GM12891 (cell line): ENCODE data around the gene PALD1.

Experiments used
- DNase-seq: peaks from one replicate; pipeline ENCODE4 v3.0.0; 2011; ENCODE audit warnings: low spot score; ENCODE audit not compliant: insufficient read length
- FAIRE-seq: peaks from 2 replicates; lab custom pipeline; 2011; peaks lifted over from hg19 to GRCh38; lab: Jason Lieb, UNC
- PAX5 ChIP-seq: IDR thresholded peaks from 2 replicates; pipeline ENCODE4 v1.6.1; 2011; ENCODE audit warnings: low read length, moderate library complexity, mild to moderate bottlenecking; ENCODE audit not compliant: insufficient read depth, severe bottlenecking
- POLR2A ChIP-seq: IDR thresholded peaks from 2 replicates; pipeline ENCODE4 v1.6.1; 2011; ENCODE audit warnings: low read depth, low read length, control low read depth
- POLR2AphosphoS5 ChIP-seq: IDR thresholded peaks from 2 replicates; pipeline ENCODE4 v1.6.1; 2011; ENCODE audit warnings: low read depth, low read length, control low read depth
- POU2F2 ChIP-seq: IDR thresholded peaks from 2 replicates; pipeline ENCODE4 v1.6.1; 2011; ENCODE audit warnings: low read depth, mild to moderate bottlenecking, control low read depth, low read length, moderate library complexity
- SPI1 ChIP-seq: IDR thresholded peaks from 2 replicates; pipeline ENCODE4 v1.6.1; 2011; ENCODE audit warnings: low read depth, low read length, control low read depth
- TAF1 ChIP-seq: IDR thresholded peaks from 2 replicates; pipeline ENCODE4 v1.6.1; 2011; ENCODE audit warnings: low read depth, low read length, control low read depth

The PALD1 gene

GRCh38 chr10:70441161-70441894, 37.2 kb upstream of the PALD1 start, which contains the start of gene NODAL:
Gene NODAL (minus strand): TSS chr10:70441681. CDS start chr10:70441667, 14 bp downstream.
- no peak for FAIRE-seq
- no peak for DNase-seq
- TF ChIP-seq POLR2AphosphoS5: no peak
- no peak for TF ChIP-seq SPI1
- no peak for TF ChIP-seq PAX5
- no peak for TF ChIP-seq TAF1

GRCh38 chr10:70441895-70442309, 36.7 kb upstream of the PALD1 start:
- TF ChIP-seq PAX5: no peak
- TF ChIP-seq SPI1: no peak
- TF ChIP-seq TAF1: no peak
- no peak for TF ChIP-seq POU2F2
- no peak for TF ChIP-seq POLR2A
- no peak for TF ChIP-seq POLR2AphosphoS5
- FAIRE-seq (no peak), DNase-seq (no peak)

- FAIRE-seq (no peak), DNase-seq (no peak)
- TF ChIP-seq TAF1 (no peak), POLR2AphosphoS5 (no peak), POLR2A (no peak), SPI1 (no peak), PAX5 (no peak), POU2F2 (no peak)
Observed at GRCh38 chr10:70442332-70442988, 36.1 kb upstream of the PALD1 start.

- FAIRE-seq: no peak
- no peak for TF ChIP-seq SPI1
- TF ChIP-seq POLR2AphosphoS5: no peak
- TF ChIP-seq POU2F2: no peak
- no peak for TF ChIP-seq TAF1
- no peak for TF ChIP-seq POLR2A
- no peak for TF ChIP-seq PAX5
- no peak for DNase-seq
Observed at GRCh38 chr10:70444744-70445143, 33.8 kb upstream of the PALD1 start.

- no peak for TF ChIP-seq PAX5
- TF ChIP-seq SPI1: no peak
- no peak for TF ChIP-seq POU2F2
- no peak for FAIRE-seq
- no peak for DNase-seq
Observed at GRCh38 chr10:70445718-70446657, 32.6 kb upstream of the PALD1 start.

GRCh38 chr10:70448236-70448635, 30.3 kb upstream of the PALD1 start:
- TF ChIP-seq POU2F2 (no peak), POLR2AphosphoS5 (no peak)
- no peak for FAIRE-seq
- no peak for DNase-seq

- no peak for TF ChIP-seq POU2F2
- no peak for TF ChIP-seq SPI1
- no peak for TF ChIP-seq TAF1
- TF ChIP-seq POLR2AphosphoS5: no peak
- TF ChIP-seq POLR2A: no peak
- no peak for TF ChIP-seq PAX5
- FAIRE-seq: no peak
- no peak for DNase-seq
Observed at GRCh38 chr10:70455213-70455630, 23.3 kb upstream of the PALD1 start.

GRCh38 chr10:70456164-70456563, 22.4 kb upstream of the PALD1 start:
- TF ChIP-seq PAX5 (no peak), POLR2AphosphoS5 (no peak), SPI1 (no peak), TAF1 (no peak)
- DNase-seq (no peak), FAIRE-seq (no peak)

GRCh38 chr10:70457759-70458305, 20.7 kb upstream of the PALD1 start:
- DNase-seq (no peak), FAIRE-seq (no peak)
- TF ChIP-seq POLR2AphosphoS5 (no peak), SPI1 (no peak), POLR2A (no peak)
